Tongue (tissue), 2 donors: ENCODE measurements around the gene CHAC1. TPM values are rescaled to one million over a fixed set of nuclear protein-coding genes. Genes with fewer than 3 reads are reported as not detected.
A peak's percentile ranks its signal among the peaks of the same experiment; 100 is the strongest.
"Not testable (repeated sequence)": the region's sequence is repeated elsewhere in the genome, so short reads cannot be mapped to it uniquely, and the experiment has no call there.

ENCODE experiments used
- DNase-seq: peaks from one replicate; pipeline ENCODE4 v3.0.0-alpha.2; 2015
- total RNA-seq: library from RNA; depleted of rRNA; stranded (reverse); fragments of >200 nt; gene quantifications from one replicate; pipeline ENCODE4 v1.2.3, GENCODE V29; 2014

CHAC1 gene
- total RNA-seq, 1 donor from 2014 or later: 5.3 TPM

DNA sequence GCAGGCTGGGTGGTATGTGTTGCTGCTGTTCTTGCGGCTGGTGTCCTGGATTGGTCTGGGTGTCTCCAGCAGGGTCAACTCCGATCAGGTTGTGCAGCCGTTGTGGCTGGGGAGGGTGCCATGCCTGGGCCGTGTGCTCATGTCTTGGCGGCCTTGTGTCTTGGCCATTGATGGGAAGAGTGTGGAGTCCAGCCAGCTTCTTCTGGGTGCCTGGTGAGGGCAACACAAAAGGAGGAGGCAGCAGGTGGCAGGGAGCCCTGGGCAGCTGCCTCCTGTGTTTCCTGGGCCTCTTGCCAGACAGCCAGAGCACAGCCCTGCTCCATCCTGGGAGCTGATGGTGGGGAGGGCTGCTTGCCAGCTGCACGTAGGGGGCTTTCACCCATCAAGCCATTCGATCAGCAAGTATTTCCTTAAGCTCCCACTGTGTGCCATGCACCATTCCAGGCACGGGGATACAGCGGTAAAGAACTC is 4.3 kb downstream of the CHAC1 start:
- DNase-seq: peak; percentile 93

DNA sequence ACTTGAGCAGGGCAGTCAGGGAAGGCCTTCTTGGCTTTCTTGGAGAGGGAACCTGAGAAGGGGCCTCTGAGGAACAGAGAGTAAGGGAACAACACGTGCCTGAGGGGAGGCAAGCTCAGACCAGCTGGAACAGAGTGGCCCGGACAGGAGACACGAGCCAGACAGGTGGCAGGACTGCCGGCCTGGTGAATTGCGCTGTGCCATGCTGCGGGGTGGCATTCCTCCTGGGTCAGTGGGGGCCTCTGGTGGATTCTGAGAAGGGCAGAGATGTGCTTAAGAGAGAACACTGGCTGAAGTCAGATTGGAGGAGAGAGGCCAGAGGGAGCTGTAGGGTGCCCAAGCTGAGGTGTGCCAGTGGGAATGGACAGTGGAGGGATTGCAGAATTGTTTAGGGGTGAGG is 4.9 kb downstream of the CHAC1 start:
- peak; percentile 81 for DNase-seq

DNA sequence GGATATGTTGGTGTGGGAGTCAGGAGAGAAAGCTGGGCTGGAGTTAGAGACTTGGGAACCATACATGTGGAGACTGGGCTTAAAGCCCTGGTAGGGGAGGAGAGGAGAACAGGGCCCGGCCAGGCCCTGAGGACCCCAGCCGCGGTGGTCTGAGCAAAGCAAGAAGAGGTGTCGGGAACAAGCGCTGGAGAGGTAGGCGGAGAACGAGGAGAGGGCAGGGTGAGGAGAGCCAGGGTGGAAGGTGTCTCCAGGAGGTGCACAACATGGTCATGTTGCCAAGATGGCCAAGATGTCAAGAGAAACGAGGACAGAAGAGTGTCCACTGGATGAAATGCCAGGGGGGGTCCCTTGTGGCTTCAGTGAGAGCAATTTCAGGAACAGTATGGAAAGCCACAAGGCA is 5.5 kb downstream of the CHAC1 start:
- no peak for DNase-seq

DNA sequence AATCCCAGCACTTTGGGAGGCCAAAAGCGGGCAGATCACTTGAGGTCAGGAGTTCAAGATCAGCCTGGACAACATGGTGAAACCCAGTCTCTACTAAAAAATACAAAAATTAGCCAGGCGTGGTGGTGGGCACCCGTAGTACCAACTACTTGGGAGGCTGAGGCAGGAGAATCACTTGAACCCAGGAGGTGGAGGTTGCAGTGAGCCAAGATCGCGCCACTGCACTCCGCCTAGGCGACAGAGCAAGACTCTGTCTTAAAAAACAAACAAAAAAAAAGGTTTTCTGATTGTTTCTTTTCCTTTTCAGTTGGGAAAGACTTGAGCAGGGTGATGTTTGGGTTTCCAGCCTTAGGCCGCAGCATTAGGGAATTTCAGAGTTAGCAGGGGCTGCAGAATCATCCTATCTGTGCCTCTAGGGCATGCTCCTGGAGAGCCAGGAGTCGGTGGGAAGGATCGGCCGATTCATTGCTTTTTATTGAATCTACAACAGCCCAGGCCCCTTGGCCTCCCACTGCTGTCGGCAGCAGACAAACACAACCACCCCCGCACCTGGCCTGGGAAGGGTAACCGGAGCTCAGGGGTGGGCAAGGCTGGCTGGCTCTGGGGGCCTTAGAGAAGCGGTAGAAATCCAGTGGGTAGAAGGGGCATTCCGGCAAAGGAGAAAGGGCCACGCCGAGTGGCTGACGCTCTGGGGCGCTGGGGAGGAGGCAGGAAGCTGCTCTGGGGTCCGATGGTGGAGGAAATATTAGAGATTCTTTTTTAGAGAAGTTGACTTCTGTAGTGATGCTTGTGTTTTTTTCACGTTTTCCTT is 6.3 kb downstream of the CHAC1 start:
- no peak for DNase-seq

DNA sequence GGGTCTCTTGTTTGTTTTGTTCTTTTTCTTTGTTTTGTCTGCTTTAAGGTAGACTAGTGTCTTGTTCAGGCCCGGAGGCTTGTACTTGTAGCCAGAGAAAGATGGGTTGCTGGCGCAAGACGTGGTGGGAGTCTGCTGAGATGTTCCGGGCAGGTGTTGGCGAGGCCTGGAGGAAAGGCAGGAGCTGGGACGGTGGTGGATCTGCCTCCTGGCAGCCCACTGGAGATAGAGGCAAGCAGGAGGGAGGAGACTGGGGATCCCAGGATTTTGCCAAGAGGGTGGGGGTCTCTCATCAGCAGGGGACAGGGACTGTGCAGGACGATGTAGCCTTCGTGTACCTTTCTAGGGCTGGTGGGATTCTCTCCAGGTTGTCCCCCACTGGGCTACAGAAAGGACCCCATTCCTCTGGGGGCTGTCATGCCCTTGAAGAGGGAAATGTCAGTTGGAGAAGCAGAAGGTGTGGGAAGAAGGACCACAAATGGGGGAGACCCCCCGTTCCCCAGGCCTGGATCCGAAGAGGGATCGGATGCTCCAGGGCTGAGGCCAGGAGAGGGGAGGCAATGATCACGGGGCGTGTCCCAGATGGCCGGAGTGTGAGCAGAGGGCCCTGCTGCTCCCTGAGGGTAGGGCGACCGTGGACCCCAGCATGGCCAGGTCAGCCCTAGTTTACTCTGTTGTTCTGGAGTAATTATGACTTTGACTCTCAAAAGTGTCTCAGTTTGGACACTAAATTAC is 7.0 kb downstream of the CHAC1 start:
- DNase-seq: no peak

DNA sequence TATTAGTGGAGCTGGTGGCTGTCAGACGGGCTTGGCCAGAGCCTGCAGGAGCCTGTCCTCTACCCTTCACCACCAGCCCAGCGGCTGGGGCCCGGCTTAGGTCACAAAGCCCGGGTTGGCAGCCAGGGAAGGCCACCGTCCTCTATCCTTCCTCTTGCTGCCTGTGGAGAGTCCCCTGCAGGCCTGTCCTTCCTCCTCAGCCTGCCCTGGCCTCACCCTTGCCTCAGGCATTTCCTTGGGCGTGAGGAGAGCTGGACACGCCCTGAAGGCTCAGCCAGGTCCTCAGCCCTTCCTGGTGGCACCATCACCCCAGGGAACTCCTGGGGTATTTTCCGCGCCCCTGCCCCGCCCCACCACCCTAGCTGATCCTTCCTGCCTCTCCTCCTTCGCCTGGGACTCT is 7.7 kb downstream of the CHAC1 start:
- DNase-seq: no peak

DNA sequence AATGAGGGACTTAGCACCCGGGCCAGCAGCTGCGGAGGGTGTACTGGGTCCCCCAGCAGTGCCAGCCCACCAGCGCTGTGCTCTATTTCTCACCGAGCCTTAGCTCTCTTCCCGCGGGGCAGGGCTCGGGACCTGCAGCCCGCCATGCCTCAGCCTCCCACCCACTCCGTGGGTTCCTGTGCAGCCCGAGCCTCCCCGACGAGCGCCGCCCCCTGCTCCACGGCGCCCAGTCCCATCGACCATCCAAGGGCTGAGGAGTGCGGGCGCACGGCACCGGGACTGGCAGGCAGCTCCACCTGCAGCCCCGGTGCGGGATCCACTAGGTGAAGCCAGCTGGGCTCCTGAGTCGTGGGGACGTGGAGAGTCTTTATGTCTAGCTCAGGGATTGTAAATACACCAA is 8.5 kb downstream of the CHAC1 start:
- DNase-seq: not testable (repeated sequence)

DNA sequence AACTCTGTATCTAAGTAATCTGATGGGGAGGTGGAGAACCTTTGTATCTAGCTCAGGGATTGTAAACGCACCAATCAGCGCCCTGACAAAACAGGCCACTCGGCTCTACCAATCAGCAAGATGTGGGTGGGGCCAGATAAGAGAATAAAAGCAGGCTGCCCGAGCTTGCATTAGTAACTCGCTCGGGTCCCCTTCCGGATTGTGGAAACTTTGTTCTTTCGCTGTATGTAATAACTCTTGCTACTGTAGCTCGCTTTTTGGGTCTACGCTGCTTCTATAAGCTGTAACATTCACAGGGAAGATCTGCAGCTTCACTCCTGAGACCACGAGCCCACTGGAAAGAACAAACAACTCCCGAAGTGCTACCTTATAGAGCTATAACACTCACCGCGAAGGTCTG is 9.0 kb downstream of the CHAC1 start:
- not testable (repeated sequence) for DNase-seq

DNA sequence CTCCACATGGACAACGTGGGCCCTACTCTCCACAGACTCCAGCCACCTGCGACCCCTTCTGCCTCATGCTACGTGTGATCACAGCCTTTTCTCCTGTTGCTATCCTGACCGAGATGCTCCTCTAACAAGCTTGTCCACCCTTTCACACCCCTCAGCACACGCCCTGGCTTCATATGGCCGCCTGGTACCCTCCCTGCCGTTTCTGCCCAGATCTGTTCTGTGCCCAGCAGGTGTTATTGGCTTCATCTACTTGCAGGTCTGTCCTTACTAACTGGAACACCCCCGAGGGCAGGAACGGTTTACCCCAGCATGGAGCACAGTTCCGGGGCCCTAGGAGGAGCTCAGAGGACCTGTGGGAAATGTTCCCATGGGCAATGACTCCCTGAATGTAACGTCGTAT is 9.9 kb downstream of the CHAC1 start:
- DNase-seq: no peak

DNA sequence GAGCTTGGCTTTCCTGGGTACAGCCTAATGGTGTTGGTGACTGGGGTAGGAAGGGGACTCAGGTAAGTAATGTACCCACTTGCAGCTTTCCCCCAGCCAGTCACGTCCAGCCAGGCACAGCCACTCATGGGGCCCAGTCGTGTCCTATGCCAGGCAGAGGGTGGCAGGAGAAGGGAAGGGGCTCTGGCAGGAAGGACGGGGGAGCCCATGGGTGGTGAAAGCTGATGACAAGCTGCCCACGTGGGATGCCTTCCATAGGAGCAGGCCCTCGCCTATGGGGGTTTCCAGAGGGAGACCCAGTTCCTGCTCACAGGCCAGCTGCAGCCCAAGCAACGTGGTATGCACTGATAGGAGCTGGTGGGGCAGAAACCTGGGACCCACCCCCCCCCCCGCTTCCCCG is 10.7 kb downstream of the CHAC1 start:
- DNase-seq: no peak

DNA sequence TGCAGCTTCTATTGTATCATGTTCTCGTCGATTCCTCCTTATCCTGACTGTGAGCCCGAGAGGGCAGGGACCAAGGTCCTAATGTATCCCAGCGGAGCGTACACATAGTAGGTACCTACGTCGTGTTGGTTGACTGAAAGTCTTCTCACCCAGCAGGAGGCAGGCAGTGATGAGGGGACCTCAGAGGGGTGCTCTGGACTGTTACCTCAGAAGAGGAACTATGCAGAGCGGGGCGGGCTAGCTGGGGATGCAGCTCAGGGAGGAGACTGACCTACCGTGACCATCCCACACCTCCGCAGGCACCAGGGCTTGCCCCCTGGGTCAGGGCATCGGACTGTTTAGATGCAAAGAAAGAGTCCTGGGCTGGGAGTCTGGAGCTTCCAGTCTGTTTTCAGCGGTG is 11.4 kb downstream of the CHAC1 start:
- no peak for DNase-seq

DNA sequence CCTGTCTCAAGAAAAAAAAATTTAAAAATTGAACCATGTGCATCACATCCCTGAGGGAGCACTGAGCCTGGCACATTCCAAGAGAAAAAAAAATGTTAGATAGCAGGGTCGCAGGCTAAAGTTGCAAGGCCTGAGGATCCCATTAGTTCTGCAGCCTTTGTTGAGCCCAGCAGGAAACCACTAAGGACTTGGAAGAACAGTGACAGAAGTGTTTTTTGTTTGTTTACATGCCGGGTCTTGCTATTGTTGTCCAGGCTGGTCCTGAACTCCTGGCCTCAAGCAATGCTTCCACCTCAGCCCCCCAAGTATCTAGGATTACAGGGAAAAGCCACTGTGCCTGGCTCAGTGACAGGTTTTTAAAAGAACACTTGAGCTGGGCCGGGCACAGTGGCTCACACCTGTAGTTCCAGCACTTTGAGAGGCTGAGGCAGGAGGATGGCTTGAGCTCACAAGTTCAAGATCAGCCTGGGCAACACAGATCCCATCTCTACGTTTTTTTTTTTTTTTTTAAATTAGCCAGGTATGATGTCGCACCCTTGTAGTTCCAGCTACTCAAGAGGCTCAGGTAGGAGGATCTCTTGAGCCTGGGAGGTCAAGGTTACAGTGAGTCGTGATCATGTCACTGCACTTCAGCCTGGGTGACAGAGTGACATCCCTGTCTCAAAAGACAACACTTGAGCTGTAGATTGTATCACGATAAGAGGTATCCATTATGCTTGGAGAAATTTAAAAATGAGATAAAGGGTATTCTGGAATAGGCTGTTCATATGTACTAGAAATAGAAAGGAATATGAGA is 15.2 kb downstream of the CHAC1 start:
- no peak for DNase-seq

DNA sequence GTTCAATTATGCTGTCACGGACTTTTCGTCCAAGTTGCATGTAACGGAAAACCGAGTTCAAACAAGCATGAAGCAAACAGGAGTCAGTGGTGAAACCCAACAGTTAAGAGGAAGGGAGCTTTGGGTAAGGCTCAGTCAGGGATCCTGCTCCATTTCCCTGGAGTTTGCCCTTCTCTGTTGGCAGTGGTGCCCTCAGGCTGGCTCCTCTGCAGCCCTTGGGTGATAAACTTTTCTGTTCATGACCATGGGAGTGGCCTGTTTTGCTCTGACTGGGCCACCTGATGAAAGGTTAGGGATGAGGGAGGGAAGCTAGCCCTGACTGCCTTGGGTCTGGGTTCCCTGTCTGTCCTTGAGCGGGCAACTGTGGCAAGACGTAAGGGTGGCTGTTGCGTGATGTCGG is 16.1 kb downstream of the CHAC1 start:
- no peak for DNase-seq

DNA sequence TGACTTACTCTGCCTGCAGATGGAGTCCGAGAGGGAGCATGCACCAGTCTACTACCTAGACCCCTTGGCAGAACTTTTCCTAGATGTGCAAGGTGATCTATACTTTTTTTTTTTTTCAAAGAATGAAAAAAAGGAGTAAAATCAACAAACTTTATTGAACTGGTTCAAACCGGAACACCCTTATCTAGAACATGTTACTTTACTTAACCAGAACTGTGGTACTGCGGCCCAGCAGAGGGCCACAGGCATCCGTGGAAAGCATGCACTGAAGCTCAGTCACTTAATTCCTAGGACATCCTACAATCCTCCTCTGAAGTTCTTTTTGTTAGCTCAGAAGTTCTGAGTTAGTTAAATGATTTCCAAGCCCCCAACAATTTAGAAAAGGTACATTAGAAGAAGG is 21.6 kb downstream of the CHAC1 start:
- no peak for DNase-seq

DNA sequence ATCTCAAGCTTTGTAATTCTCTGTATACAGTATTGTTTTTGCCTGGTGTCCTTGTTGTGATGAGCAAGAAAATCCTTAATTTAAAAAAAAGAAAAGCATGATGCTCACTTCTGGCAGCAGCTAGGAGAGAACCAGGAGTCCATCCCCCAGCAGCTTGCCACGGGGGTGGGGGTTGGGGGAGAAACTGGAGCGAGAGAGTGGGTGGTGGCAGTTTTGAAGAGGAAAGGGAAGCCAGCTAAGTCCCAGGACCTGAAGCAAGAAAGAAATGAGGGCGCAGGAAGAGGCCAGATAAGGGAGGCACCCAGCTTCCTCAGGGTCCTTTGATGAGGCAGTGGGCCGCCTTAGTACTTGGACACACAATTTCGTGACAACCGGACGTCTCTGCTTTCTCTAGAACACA is 23.5 kb downstream of the CHAC1 start:
- DNase-seq: no peak

DNA sequence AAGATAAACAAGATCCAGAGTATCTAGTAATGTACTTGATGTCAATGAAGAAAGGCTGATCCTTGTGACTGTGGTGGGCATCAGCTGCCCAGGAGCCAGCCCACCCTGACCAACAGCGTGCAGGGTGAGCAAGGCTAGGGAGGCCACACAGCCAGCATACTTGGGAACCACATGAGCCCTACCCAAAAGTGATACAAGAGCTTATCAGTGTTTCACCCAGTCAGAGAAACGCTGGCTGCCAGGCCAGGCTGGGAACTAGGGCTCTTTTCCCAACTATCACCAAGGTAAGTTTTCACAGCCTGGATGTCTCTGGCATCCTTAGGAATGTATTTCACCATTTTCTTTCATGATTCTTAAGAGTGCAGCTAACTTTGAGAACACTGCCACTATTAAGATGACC is 24.9 kb downstream of the CHAC1 start:
- DNase-seq: no peak

DNA sequence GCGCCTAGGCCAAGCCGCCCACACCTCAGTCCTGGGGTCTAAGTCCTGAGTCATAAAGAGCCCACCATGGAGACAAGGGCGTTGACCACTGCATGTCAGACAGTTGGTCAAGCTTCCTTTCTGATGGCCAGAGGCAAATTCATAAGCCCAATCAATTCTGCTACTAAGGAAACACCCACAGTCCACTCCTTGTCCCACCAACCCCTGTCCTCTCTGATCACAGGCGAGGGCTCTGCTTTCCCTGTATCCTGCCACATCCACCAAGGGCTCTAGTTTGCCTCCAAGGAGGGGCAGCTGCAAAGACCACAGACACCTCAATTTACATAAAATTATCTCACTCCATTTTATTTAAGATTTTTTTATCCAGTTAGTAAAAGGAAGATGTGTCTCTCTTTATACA is 25.3 kb downstream of the CHAC1 start:
- no peak for DNase-seq

DNA sequence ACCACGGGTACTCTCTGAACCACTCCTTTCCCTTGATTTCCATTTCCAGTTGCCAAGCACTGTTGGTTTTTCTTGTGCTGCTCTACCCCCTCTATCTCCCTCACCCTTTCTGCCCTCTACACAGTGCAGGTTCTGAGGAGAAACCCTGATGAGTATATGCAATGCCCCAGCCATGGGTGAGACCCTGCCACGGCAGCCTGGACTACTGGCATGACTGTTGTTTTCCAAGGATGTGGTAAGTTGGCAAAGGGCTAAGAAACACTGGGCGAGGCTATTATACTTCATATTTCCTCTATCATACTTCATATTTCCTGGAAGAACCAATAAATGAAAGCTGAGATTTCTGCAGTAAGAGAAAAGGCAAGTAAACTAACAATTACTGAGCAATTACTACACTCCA is 27.9 kb downstream of the CHAC1 start:
- no peak for DNase-seq

DNA sequence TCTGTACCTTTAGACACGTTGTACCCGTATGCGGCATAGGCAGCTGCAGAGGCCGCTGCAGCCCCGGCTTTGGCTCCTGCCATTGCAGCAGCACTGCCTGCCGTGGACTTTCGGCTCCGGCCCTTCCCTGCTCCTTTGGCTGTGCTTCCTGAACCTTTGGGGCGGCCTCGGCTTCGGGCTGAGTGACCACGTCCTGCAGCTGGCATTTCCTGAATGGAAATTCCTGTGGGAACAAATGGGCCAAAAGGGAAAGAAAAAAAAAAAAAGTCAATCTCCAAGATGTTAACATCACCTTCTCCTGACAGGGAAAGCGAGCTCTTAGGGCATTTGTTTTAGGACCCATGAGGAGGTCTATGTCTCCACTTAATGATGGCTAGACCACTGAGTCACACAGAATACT is 29.6 kb downstream of the CHAC1 start:
- DNase-seq: no peak

DNA sequence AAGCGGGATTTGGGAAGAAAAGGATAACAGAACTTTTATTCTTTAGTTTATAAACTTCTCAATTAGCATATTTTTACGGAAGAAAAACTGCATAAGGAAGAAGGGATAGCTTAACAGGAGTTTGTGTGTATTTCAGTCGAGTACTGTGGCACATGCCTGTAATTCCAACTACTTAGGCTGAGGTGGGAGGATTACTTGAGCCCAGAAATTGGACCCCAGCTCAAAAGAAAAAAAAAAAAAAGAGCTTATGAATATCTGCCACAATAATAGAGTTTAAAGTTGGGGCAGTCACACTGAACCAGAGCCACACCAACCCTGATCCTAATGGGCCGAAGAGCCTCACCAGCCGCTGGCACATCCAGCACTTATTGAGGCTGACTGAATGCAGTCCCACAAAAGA is 31.1 kb downstream of the CHAC1 start:
- DNase-seq: no peak

DNA sequence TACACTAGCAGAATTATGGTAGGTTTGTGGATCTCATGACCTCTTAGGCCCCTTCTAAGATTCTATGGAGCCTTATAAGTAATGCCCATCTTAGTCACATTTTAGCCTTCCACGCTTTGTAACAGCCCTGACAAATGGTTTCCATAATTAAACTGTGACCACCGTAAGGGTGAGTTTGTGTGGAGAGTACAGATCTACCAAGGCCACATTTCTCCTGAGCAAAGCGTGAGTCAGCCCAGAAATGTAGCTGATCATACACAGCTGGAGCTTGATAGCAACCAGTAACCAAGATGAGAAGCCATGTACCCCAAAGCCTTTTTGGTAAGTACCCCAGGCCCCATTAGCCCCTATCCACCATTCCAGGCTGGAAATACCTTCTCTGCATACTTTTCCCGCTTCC is 31.7 kb downstream of the CHAC1 start:
- no peak for DNase-seq

DNA sequence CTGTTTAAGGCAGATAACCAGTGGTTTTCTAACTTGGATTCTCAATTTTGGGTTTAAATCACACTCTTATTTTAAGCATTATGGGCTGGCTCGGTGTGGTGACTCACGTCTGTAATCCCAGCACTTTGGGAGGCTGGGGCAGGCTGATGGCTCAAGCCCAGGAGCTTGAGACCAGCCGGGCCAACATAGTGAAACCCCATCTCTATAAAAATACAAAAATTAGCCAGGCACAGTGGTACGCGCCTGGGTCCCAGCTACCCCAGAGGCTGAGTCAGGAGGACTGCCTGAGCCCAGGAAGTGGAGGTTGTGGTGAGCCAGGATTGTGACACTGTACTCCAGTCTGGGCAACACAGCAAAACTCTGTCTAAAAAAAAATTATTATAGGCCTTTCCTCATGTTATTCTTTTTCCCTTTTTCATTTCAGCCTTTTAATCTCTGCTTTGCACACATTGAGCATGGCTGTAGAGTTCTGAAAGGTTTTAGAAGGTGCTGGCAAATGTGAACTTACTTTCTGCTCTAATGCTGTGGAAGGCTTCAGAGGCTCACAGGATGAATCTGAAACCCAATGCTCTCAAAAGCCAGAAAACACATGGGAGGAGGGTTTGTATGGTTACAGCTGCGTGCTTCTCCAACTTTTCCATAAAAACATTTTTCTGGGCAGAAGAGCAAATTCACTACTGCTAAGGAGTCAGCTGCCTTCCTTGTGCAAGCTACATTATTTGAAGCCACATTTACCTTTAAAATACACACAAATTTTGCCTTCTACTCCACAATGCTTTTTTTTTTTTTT is 32.5 kb downstream of the CHAC1 start:
- DNase-seq: peak; percentile 28
